Measurements from ENCODE around the gene ZMYND8. TPM values are rescaled to one million over a fixed set of nuclear protein-coding genes. Genes with fewer than 3 reads are reported as not detected.

Gene ZMYND8
- total and polyA plus RNA-seq, 2 donors (not counting 1 experiment from before 2014, with no cell fraction given): 12.6 to 13.0 TPM

- H2AFZ ChIP-seq (ENCODE audit: low read length): no peak overlapping the region
- H3K36me3 ChIP-seq (ENCODE audit: control insufficient read depth, insufficient read depth, low read length): peaks cover 2% of the 10 kb centered on the region
Observed at GRCh38 chr20:47348539-47349142, 7.9 kb downstream of the ZMYND8 start.

DNA sequence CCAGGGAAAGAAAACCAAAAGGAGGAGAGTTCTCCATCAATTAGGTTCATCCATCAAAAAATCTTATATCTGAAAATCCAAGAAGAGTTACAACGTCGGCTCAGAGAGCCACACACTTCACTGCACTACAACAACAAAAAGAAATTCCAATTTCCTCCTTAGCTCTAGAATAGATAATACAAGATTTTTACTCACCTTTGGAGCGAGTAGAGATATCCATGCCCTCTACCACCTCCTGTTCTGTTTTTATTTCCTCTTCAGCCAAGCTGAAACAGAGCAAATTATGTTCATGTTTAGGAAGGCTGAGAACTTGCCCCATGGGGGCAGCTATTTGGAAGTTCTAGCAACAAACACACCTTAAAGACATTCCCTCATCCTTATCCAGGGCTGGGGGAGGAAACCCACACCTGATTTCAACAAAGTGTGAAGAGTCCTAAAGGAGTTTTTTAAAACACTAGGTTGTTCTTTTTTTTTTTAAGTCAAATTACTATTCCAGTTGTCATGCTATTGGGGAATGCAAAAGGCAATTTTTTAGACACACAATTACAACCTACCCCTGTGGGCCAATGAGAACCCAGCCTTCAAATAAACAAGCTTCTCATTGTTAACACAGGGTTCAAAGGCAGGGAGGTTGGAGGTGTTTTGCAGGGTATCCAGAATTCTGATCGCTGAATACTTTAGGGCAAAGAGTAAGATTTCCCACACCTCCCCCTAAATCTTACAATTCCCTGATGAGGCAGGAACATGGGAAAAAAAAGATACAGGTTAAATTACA is 8.7 kb downstream of the ZMYND8 start:
- H3K27ac ChIP-seq (ENCODE audit: insufficient read depth, low read length): no peak overlapping the region
- no peaks in the 10 kb centered on the region for H3K9me3 ChIP-seq (ENCODE audit: control insufficient read depth, insufficient read depth, low read depth, low read length)
- no peak for DNase-seq (ENCODE audit: low read depth in 2 of 2)
- H3K4me3 ChIP-seq (replicated peaks in 1 of 4; ENCODE audit: control extremely low read depth in 1 of 4, insufficient read depth in 1 of 4, low read depth in 3 of 4, low read length in 4 of 4): no peak overlapping the region
- no peak overlapping the region for H3K9ac ChIP-seq (ENCODE audit: insufficient read depth, low read length)
- no peaks in the 10 kb centered on the region for H4K20me1 ChIP-seq (ENCODE audit: control insufficient read depth, extremely low read depth, insufficient read depth, low read length)
- no peak overlapping the region for H2AFZ ChIP-seq (ENCODE audit: low read length)
- peaks cover 53% of the 10 kb centered on the region for H3K79me2 ChIP-seq (ENCODE audit: control insufficient read depth, insufficient read depth, low read length)
- H3K4me2 ChIP-seq (ENCODE audit: extremely low read depth, insufficient read depth, low read length): no peak overlapping the region
- TF ChIP-seq EZH2 (IDR thresholded peaks at IDR 0.05; ENCODE audit: low read length, missing control alignments) (no peak), CTCF (conservative IDR thresholded peaks at IDR 0.05 in 1 of 2, IDR thresholded peaks at IDR 0.05 in 1 of 2; ENCODE audit: low read depth in 1 of 2, low read length in 2 of 2) (no peak)
- peaks cover 2% of the 10 kb centered on the region for H3K36me3 ChIP-seq (ENCODE audit: control insufficient read depth, insufficient read depth, low read length)
- no peaks in the 10 kb centered on the region for H3K27me3 ChIP-seq (ENCODE audit: control insufficient read depth, insufficient read depth, low read length)
- H3K4me1 ChIP-seq (ENCODE audit: control insufficient read depth, extremely low read depth, insufficient read depth, low read length): peaks cover 28% of the 10 kb centered on the region

More at GRCh38 chr20:47348539-47349142, 7.9 kb downstream of the ZMYND8 start:
- Histone ChIP-seq H3K27me3 (ENCODE audit: control insufficient read depth, insufficient read depth, low read length) (no peaks in the 10 kb centered on the region), H3K27ac (ENCODE audit: insufficient read depth, low read length) (peak overlapping the region; percentile 16), H3K4me3 (replicated peaks in 1 of 4; ENCODE audit: control extremely low read depth in 1 of 4, insufficient read depth in 1 of 4, low read depth in 3 of 4, low read length in 4 of 4) (no peak overlapping the region), H3K9ac (ENCODE audit: insufficient read depth, low read length) (no peak overlapping the region), H4K20me1 (ENCODE audit: control insufficient read depth, extremely low read depth, insufficient read depth, low read length) (no peaks in the 10 kb centered on the region), H3K4me1 (ENCODE audit: control insufficient read depth, extremely low read depth, insufficient read depth, low read length) (peaks cover 31% of the 10 kb centered on the region), H3K79me2 (ENCODE audit: control insufficient read depth, insufficient read depth, low read length) (peaks cover 58% of the 10 kb centered on the region), H3K9me3 (ENCODE audit: control insufficient read depth, insufficient read depth, low read depth, low read length) (no peaks in the 10 kb centered on the region), H3K4me2 (ENCODE audit: extremely low read depth, insufficient read depth, low read length) (peak overlapping the region; percentile 4)
- peak in 1 of 2 donors; percentile 73 for DNase-seq (ENCODE audit: low read depth in 2 of 2)
- no peak for TF ChIP-seq EZH2 (IDR thresholded peaks at IDR 0.05; ENCODE audit: low read length, missing control alignments)
- TF ChIP-seq CTCF (conservative IDR thresholded peaks at IDR 0.05 in 1 of 2, IDR thresholded peaks at IDR 0.05 in 1 of 2; ENCODE audit: low read depth in 1 of 2, low read length in 2 of 2): no peak

- Histone ChIP-seq H3K4me1 (ENCODE audit: control insufficient read depth, extremely low read depth, insufficient read depth, low read length) (peaks cover 15% of the 10 kb centered on the region), H3K36me3 (ENCODE audit: control insufficient read depth, insufficient read depth, low read length) (peaks cover 2% of the 10 kb centered on the region), H4K20me1 (ENCODE audit: control insufficient read depth, extremely low read depth, insufficient read depth, low read length) (no peaks in the 10 kb centered on the region), H3K79me2 (ENCODE audit: control insufficient read depth, insufficient read depth, low read length) (peaks cover 40% of the 10 kb centered on the region), H3K9me3 (ENCODE audit: control insufficient read depth, insufficient read depth, low read depth, low read length) (no peaks in the 10 kb centered on the region), H3K27ac (ENCODE audit: insufficient read depth, low read length) (no peak overlapping the region), H3K4me3 (replicated peaks in 1 of 4; ENCODE audit: control extremely low read depth in 1 of 4, insufficient read depth in 1 of 4, low read depth in 3 of 4, low read length in 4 of 4) (no peak overlapping the region), H3K27me3 (ENCODE audit: control insufficient read depth, insufficient read depth, low read length) (no peaks in the 10 kb centered on the region), H2AFZ (ENCODE audit: low read length) (no peak overlapping the region), H3K9ac (ENCODE audit: insufficient read depth, low read length) (no peak overlapping the region), H3K4me2 (ENCODE audit: extremely low read depth, insufficient read depth, low read length) (no peak overlapping the region)
- TF ChIP-seq EZH2 (IDR thresholded peaks at IDR 0.05; ENCODE audit: low read length, missing control alignments) (no peak), CTCF (conservative IDR thresholded peaks at IDR 0.05 in 1 of 2, IDR thresholded peaks at IDR 0.05 in 1 of 2; ENCODE audit: low read depth in 1 of 2, low read length in 2 of 2) (no peak)
- no peak for DNase-seq (ENCODE audit: low read depth in 2 of 2)
Observed at GRCh38 chr20:47346172-47346571, 10.3 kb downstream of the ZMYND8 start.
